ENCODE measurements around the gene PTH2R.

DNA sequence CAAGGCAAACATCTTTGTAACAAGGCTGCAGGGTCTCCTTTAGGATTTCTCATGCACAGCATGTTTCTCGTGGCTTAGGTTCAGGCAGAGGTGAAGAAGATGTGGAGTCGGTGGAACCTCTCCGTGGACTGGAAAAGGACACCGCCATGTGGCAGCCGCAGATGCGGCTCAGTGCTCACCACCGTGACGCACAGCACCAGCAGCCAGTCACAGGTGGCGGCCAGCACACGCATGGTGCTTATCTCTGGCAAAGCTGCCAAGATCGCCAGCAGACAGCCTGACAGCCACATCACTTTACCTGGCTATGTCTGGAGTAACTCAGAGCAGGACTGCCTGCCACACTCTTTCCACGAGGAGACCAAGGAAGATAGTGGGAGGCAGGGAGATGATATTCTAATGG lies 86.6 kb downstream of the PTH2R start:
- TF ChIP-seq, protein P1, sequence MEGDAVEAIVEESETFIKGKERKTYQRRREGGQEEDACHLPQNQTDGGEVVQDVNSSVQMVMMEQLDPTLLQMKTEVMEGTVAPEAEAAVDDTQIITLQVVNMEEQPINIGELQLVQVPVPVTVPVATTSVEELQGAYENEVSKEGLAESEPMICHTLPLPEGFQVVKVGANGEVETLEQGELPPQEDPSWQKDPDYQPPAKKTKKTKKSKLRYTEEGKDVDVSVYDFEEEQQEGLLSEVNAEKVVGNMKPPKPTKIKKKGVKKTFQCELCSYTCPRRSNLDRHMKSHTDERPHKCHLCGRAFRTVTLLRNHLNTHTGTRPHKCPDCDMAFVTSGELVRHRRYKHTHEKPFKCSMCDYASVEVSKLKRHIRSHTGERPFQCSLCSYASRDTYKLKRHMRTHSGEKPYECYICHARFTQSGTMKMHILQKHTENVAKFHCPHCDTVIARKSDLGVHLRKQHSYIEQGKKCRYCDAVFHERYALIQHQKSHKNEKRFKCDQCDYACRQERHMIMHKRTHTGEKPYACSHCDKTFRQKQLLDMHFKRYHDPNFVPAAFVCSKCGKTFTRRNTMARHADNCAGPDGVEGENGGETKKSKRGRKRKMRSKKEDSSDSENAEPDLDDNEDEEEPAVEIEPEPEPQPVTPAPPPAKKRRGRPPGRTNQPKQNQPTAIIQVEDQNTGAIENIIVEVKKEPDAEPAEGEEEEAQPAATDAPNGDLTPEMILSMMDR (IDR thresholded peaks at IDR 0.05), result no peak
- no peak for TF ChIP-seq POLR2A (IDR thresholded peaks at IDR 0.05)

Measured in tibial nerve (tissue), 3 donors.